Left lobe of liver (tissue), 2 donors: ENCODE results near the gene LHX2. TPM values are rescaled to one million over a fixed set of nuclear protein-coding genes. Genes with fewer than 3 reads are reported as not detected.
"Not testable (repeated sequence)": the region's sequence is repeated elsewhere in the genome, so short reads cannot be mapped to it uniquely, and the experiment has no call there.

Source experiments
- ATAC-seq: fragments of 200-7000 bp; cut with Tn5 transposase; one replicate; pipeline ENCODE4 v1.9.1; 2020; ENCODE audit warnings: mild to moderate bottlenecking, moderate library complexity
- DNase-seq: peaks from one replicate; pipeline ENCODE4 v3.0.0-alpha.2; 2020; ENCODE audit warnings: low spot score
- total RNA-seq: library from RNA; stranded (reverse); gene quantifications from one replicate; pipeline ENCODE4 v1.2.1, GENCODE V29; 2021
- donor health status: DM: no; HTN: no; CAD: no; lungs with moderate emphysema.
- donor health status: DM: no; HTN: yes; CAD: no.

LHX2 gene
- 2.9 TPM for total RNA-seq

- ATAC-seq (peak; percentile 76), DNase-seq (peak; percentile 58)
Observed at GRCh38 chr9:124011460-124012301, at the start of gene LHX2. LHX2 (plus strand) TSS chr9:124011768; CDS start chr9:124012349, 581 bp downstream.

GRCh38 chr9:123964761-123965160 lies 46.8 kb upstream of the LHX2 start:
- ATAC-seq = no peak
- no peak for DNase-seq

- DNase-seq = no peak
Observed at GRCh38 chr9:123965801-123966686, 45.5 kb upstream of the LHX2 start.

GRCh38 chr9:123967323-123967722 lies 44.2 kb upstream of the LHX2 start:
- no peak for DNase-seq
- ATAC-seq = no peak

More at GRCh38 chr9:123965801-123966686, 45.5 kb upstream of the LHX2 start:
- ATAC-seq = no peak

GRCh38 chr9:123972618-123973017 lies 39.0 kb upstream of the LHX2 start:
- DNase-seq = no peak

GRCh38 chr9:123973590-123974223 lies 37.9 kb upstream of the LHX2 start:
- DNase-seq (no peak), ATAC-seq (no peak)

More at GRCh38 chr9:123972618-123973017, 39.0 kb upstream of the LHX2 start:
- no peak for ATAC-seq

- DNase-seq (no peak), ATAC-seq (no peak)
Observed at GRCh38 chr9:123974471-123974870, 37.1 kb upstream of the LHX2 start.

GRCh38 chr9:123975871-123976270 lies 35.7 kb upstream of the LHX2 start:
- ATAC-seq (no peak), DNase-seq (no peak)

- DNase-seq, ATAC-seq: not testable (repeated sequence)
Observed at GRCh38 chr9:123976579-123976978, 35.0 kb upstream of the LHX2 start.

- ATAC-seq (no peak), DNase-seq (no peak)
Observed at GRCh38 chr9:123978981-123979380, 32.6 kb upstream of the LHX2 start.

GRCh38 chr9:123982535-123982934 lies 29.0 kb upstream of the LHX2 start:
- ATAC-seq = no peak
- no peak for DNase-seq

GRCh38 chr9:123983047-123983446 lies 28.5 kb upstream of the LHX2 start:
- ATAC-seq (no peak), DNase-seq (no peak)

- DNase-seq (no peak), ATAC-seq (peak; percentile 81)
Observed at GRCh38 chr9:123984802-123985201, 26.8 kb upstream of the LHX2 start.

- DNase-seq = no peak
- no peak for ATAC-seq
Observed at GRCh38 chr9:123985869-123986268, 25.7 kb upstream of the LHX2 start.

- ATAC-seq = no peak
- no peak for DNase-seq
Observed at GRCh38 chr9:123990427-123990826, 21.1 kb upstream of the LHX2 start.

GRCh38 chr9:123992679-123993078 lies 18.9 kb upstream of the LHX2 start:
- DNase-seq = not testable (repeated sequence)
- ATAC-seq = peak; percentile 43

GRCh38 chr9:123996731-123997421 lies 14.7 kb upstream of the LHX2 start:
- DNase-seq = no peak
- peak; percentile 72 for ATAC-seq

- ATAC-seq = peak; percentile 54
- DNase-seq = no peak
Observed at GRCh38 chr9:123997665-123998277, 13.8 kb upstream of the LHX2 start.

GRCh38 chr9:123998278-123998925 lies 13.2 kb upstream of the LHX2 start:
- ATAC-seq (no peak), DNase-seq (no peak)
